Stimulated activated CD4-positive, alpha-beta T cell treated with anti-CD3 and anti-CD28 coated beads, TNF-alpha, amount 100 ng/mL, for 48 hours (primary cell): ENCODE data around the gene VWA8.
"Not testable (repeated sequence)": the region's sequence is repeated elsewhere in the genome, so short reads cannot be mapped to it uniquely, and the experiment has no call there.

Experiments used
- DNase-seq, 3 donors: peaks; one replicate each; pipeline ENCODE4 v3.0.0-alpha.2; 2020; ENCODE audit warnings: low read depth in 3 of 3

The VWA8 gene

GRCh38 chr13:41851351-41851750, 109.6 kb downstream of the VWA8 start:
- no peak for DNase-seq

GRCh38 chr13:41848435-41849255, 112.3 kb downstream of the VWA8 start:
- no peak for DNase-seq

- DNase-seq: no peak
Observed at GRCh38 chr13:41847216-41847615, 113.7 kb downstream of the VWA8 start.

GRCh38 chr13:41842036-41842620, 118.8 kb downstream of the VWA8 start:
- no peak for DNase-seq

- no peak for DNase-seq
Observed at GRCh38 chr13:41837629-41838028, 123.3 kb downstream of the VWA8 start.

GRCh38 chr13:41835871-41836270, 125.0 kb downstream of the VWA8 start:
- no peak for DNase-seq

GRCh38 chr13:41834697-41835096, 126.2 kb downstream of the VWA8 start:
- not testable (repeated sequence) for DNase-seq

- DNase-seq: no peak
Observed at GRCh38 chr13:41833831-41834230, 127.1 kb downstream of the VWA8 start.

- DNase-seq: no peak
Observed at GRCh38 chr13:41833201-41833600, 127.7 kb downstream of the VWA8 start.

GRCh38 chr13:41827507-41828213, 133.2 kb downstream of the VWA8 start:
- DNase-seq: no peak

GRCh38 chr13:41825691-41826090, 135.2 kb downstream of the VWA8 start:
- no peak for DNase-seq

GRCh38 chr13:41823476-41823875, 137.4 kb downstream of the VWA8 start:
- no peak for DNase-seq

GRCh38 chr13:41822560-41822959, 138.3 kb downstream of the VWA8 start:
- no peak for DNase-seq

GRCh38 chr13:41821238-41821594, 139.7 kb downstream of the VWA8 start:
- DNase-seq: no peak

- DNase-seq: no peak
Observed at GRCh38 chr13:41820581-41821237, 140.2 kb downstream of the VWA8 start.

- no peak for DNase-seq
Observed at GRCh38 chr13:41816057-41816456, 144.9 kb downstream of the VWA8 start.

GRCh38 chr13:41813426-41813825, 147.5 kb downstream of the VWA8 start:
- DNase-seq: no peak

- no peak for DNase-seq
Observed at GRCh38 chr13:41812851-41813250, 148.1 kb downstream of the VWA8 start.

GRCh38 chr13:41812237-41812636, 148.7 kb downstream of the VWA8 start:
- DNase-seq: no peak

- DNase-seq: no peak
Observed at GRCh38 chr13:41811588-41812021, 149.3 kb downstream of the VWA8 start.

- no peak for DNase-seq
Observed at GRCh38 chr13:41809962-41810361, 150.9 kb downstream of the VWA8 start.

- DNase-seq: peak in 1 of 3 donors; percentile 25
Observed at GRCh38 chr13:41803445-41803735, 157.5 kb downstream of the VWA8 start.
